ENCODE measurements around the gene KIAA0753.
"Not testable (repeated sequence)": the region's sequence is repeated elsewhere in the genome, so short reads cannot be mapped to it uniquely, and the experiment has no call there.

Gene KIAA0753

GRCh38 chr17:6596941-6597340 lies 43.6 kb downstream of the KIAA0753 start:
- DNase-seq (ENCODE audit: low read depth in 2 of 2) = no peak

- DNase-seq (ENCODE audit: low read depth in 2 of 2) = no peak
These were observed 44.0 kb downstream of the KIAA0753 start for GRCh38 chr17:6596511-6596910.

- no peak for DNase-seq (ENCODE audit: low read depth in 2 of 2)
These were observed 44.4 kb downstream of the KIAA0753 start for GRCh38 chr17:6596081-6596480.

DNA sequence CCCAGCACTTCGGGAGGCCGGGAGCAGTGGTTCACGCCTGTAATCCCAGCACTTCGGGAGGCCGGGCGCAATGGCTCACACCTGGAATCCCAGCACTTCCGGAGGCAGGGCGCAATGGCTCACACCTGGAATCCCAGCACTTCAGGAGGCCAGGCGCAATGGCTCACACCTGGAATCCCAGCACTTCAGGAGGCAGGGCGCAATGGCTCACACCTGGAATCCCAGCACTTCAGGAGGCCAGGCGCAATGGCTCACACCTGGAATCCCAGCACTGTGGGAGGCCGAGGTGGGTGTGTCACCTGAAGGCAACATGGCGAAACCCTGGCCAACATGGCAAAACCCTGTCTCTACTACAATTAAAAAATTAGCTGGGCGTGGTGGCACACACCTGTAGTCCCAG lies 47.1 kb downstream of the KIAA0753 start:
- DNase-seq (ENCODE audit: low read depth in 2 of 2) = not testable (repeated sequence)

GRCh38 chr17:6592173-6592572 lies 48.3 kb downstream of the KIAA0753 start:
- no peak for DNase-seq (ENCODE audit: low read depth in 2 of 2)

DNA sequence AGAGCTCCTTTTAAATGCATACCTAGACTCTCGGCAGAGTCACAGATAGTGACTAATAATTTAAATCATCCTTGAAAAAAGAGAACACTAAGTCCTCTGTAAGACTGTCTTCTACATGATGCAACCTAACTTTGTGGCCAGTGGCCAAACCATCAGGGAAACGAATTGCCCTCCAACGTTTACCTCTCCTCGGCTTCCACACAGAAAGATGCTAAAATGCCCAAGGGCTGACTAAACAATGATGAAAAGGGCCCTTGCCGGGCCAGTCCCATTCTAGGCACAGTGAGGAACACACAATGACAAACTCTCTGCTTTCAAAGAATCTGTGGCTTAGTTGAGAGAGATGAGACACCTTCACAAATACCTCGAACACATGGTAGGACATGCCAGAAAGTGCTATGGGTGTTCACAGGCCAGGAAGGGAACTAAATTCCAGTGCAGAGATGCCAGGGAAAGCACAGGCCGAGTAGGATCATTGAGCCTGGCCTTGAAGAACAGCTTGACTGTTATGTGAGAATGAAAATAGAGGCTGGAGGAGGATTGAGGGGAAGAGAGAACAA lies 48.8 kb downstream of the KIAA0753 start:
- DNase-seq (ENCODE audit: low read depth in 2 of 2) = no peak

GRCh38 chr17:6589266-6589946 lies 51.1 kb downstream of the KIAA0753 start:
- DNase-seq (ENCODE audit: low read depth in 2 of 2) = no peak

GRCh38 chr17:6588165-6588564 lies 52.3 kb downstream of the KIAA0753 start:
- DNase-seq (ENCODE audit: low read depth in 2 of 2) = no peak

DNA sequence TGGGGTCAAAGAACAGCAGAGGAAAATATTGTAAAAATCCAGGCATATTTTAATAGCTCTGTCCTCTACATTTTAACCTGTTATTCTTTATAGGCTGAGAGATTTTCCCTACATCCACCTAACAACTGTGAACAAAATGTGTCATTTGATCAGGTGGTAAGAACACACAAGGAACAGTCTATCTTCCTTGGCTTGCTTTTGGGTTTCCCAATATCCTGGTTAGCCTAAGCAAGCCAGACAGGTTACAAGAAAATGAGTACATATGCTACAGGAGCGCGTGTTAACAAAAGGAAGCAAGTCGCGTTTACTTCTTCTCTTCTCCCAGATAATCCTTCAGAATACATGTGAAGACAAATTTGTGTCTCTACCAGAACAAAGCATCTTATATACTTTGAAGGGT lies 53.2 kb downstream of the KIAA0753 start:
- no peak for DNase-seq (ENCODE audit: low read depth in 2 of 2)

DNA sequence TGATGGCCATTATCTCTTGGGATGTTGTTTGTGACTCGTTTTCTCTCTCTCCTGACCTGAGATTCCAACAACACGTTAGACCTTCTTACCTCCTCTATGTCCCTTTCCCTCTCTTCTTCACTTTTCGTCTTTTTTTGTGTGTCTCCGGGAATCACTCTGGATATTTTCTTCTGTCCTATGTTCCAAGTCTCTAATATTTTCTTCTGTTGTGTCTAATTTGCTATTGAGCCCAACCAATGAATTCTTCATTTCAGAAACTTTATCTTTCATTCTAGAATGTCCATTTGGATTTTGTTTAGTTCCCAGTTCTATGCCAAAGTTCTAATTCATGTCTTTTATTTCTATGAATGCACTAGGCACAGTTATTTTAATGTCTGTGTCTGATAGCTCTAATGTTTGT lies 57.1 kb downstream of the KIAA0753 start:
- no peak for DNase-seq (ENCODE audit: low read depth in 2 of 2)

- DNase-seq (ENCODE audit: low read depth in 2 of 2) = no peak
These were observed 59.9 kb downstream of the KIAA0753 start for GRCh38 chr17:6580625-6581024.

- no peak for DNase-seq (ENCODE audit: low read depth in 2 of 2)
These were observed 62.0 kb downstream of the KIAA0753 start for GRCh38 chr17:6578491-6578890.

GRCh38 chr17:6577686-6578263 lies 62.7 kb downstream of the KIAA0753 start:
- no peak for DNase-seq (ENCODE audit: low read depth in 2 of 2)

GRCh38 chr17:6576038-6576785 lies 64.3 kb downstream of the KIAA0753 start:
- DNase-seq (ENCODE audit: low read depth in 2 of 2) = no peak

GRCh38 chr17:6575596-6575988 lies 64.9 kb downstream of the KIAA0753 start:
- DNase-seq (ENCODE audit: low read depth in 2 of 2) = no peak

GRCh38 chr17:6574687-6575595 lies 65.6 kb downstream of the KIAA0753 start:
- DNase-seq (ENCODE audit: low read depth in 2 of 2) = peak in 1 of 2 experiments; percentile 28

DNA sequence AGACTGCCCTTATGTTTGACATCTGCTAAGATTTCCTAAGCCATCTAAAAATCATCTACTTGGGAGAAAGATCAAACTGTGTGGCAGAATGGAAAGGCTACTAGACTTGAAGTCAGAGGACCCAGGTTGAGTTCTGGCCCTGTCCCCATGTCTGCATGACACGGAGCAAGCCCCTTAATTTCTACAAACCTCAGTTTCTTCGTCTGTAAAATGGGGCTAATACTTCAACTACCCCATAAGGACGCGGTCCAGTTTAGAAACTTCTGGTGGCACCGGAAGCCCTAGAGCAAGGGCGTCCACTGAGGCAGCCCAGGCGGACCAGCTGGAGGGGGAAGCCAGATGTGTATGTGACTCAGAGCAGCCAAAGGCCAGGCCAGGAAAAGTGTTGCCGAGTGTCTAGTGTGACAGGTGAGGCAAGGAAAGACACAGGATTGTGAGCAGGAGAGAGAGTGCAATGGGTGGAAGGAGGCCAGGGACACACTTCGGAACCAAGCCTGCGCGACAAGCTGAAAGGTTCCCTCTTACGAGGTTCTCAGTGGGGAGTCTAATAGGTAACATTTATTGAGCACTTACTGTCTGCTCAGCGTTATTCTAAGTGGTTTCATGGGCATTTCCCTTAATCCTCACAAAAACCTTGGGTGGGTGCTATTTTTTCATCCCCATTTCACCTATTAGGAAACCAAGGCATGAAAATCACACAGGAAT lies 66.4 kb downstream of the KIAA0753 start:
- DNase-seq (ENCODE audit: low read depth in 2 of 2) = no peak

DNA sequence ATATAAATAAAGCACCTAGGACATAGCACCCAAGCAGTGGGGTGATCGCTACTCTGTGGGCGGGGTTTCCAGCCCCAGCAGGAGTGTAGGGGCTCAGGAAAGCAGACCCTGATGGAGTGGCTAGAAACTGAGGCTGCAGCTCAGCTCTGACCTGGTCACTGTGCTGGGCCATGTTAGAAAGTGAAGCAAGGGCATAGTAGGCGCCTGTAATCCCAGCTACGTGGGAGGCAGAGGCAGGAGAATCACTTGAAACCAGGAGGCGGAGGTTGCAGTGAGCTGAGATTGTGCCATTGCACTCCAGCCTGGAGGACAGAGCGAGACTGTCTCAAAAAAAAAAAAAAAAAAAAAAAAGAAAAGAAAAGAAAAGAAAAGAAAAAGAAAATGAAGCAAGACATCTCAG lies 67.0 kb downstream of the KIAA0753 start:
- not testable (repeated sequence) for DNase-seq (ENCODE audit: low read depth in 2 of 2)

GRCh38 chr17:6572972-6573370 lies 67.5 kb downstream of the KIAA0753 start:
- no peak for DNase-seq (ENCODE audit: low read depth in 2 of 2)

DNA sequence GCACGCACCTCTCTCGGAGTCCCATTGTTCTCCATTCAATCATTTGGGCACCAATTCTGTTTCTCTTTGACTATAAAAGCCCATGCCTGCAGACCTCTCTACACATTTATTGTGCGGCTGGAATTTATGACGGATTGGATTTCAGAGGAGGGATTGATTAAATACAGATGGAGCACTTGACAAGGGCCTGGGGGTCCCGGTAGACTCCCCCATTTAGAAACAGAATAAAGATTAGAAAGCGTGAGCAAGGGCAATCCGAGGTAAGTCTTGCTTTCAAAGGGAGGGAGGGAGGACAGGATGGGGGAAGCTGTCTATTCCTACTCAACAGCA lies 69.1 kb downstream of the KIAA0753 start:
- DNase-seq (ENCODE audit: low read depth in 2 of 2) = no peak

All from stimulated activated CD4-positive, alpha-beta T cell treated with anti-CD3 and anti-CD28 coated beads, Interleukin-12 subunit alpha, Interleukin-12 subunit beta, amount 100 ng/mL, for 24 hours (primary cell).